IMR-90 (cell line): Measurements from ENCODE around the gene LCTL. TPM values are rescaled to one million over a fixed set of nuclear protein-coding genes. Genes with fewer than 3 reads are reported as not detected.

Experiments
- ATAC-seq: fragments of 200-7000 bp; cut with Tn5 transposase; 2 replicates; pipeline ENCODE4 v1.9.1; 2020; ENCODE audit warnings: low read depth, mild to moderate bottlenecking, moderate library complexity
- BruUV-seq: library from RNA; stranded (reverse); fragments of 400-500 nt; replicated peaks from 2 replicates; lab custom pipeline; 2021; lab: Mats Ljungman, UMichigan
- CTCF ChIA-PET: fragments of 300-600 bp; formaldehyde crosslinking; extraction: SDS; loops from one replicate; lab custom pipeline; 2021; ENCODE audit warnings: antibody characterized with exemption; lab: Yijun Ruan, JAX
- POLR2A ChIA-PET: fragments of 300-600 bp; sonication (Branson Sonifier 250); formaldehyde crosslinking; loops from one replicate; lab custom pipeline; 2022; ENCODE audit warnings: antibody characterized with exemption; ENCODE audit not compliant: unreplicated experiment; lab: Charles Lee
- DNase-seq: peaks from one replicate; pipeline ENCODE4 v3.0.0; 2013
- H2AFZ ChIP-seq: replicated peaks from 2 replicates; pipeline ENCODE3; 2013; ENCODE audit warnings: low read length, mild to moderate bottlenecking; ENCODE audit not compliant: poor library complexity
- H2AK5ac ChIP-seq: 2 replicates; pipeline ENCODE4 v1.6.1; 2013; ENCODE audit warnings: low read depth, low read length, inconsistent platforms
- H2AK9ac ChIP-seq: replicated peaks from 2 replicates; pipeline ENCODE3; 2013; ENCODE audit warnings: mild to moderate bottlenecking, low read depth, low read length, moderate library complexity; ENCODE audit not compliant: poor library complexity
- H2BK120ac ChIP-seq: 2 replicates; pipeline ENCODE4 v1.6.1; 2013; ENCODE audit warnings: low read depth, low read length, inconsistent platforms
- H2BK15ac ChIP-seq: 3 replicates; pipeline ENCODE4 v1.6.1; 2013; ENCODE audit warnings: low read depth, low read length, inconsistent platforms
- H2BK20ac ChIP-seq: 2 replicates; pipeline ENCODE4 v1.6.1; 2013; ENCODE audit warnings: low read depth, mild to moderate bottlenecking, inconsistent platforms, low read length, moderate library complexity
- H2BK5ac ChIP-seq: 2 replicates; pipeline ENCODE4 v1.6.1; 2013; ENCODE audit warnings: mild to moderate bottlenecking, low read depth, low read length, inconsistent platforms; ENCODE audit not compliant: poor library complexity, severe bottlenecking
- H3K14ac ChIP-seq: replicated peaks from 2 replicates; pipeline ENCODE4 v1.6.1; 2013; ENCODE audit warnings: low read depth, low read length, inconsistent platforms
- H3K18ac ChIP-seq: 2 replicates; pipeline ENCODE4 v1.6.1; 2013; ENCODE audit warnings: low read depth, low read length, control low read depth
- H3K23ac ChIP-seq: 2 replicates; pipeline ENCODE4 v1.6.1; 2013; ENCODE audit warnings: low read depth, low read length, inconsistent platforms
- H3K27ac ChIP-seq: 2 replicates; pipeline ENCODE4 v1.5.1; 2013; ENCODE audit warnings: mild to moderate bottlenecking, control low read depth, low read length; ENCODE audit not compliant: insufficient read depth
- H3K27me3 ChIP-seq: 2 replicates; pipeline ENCODE4 v1.6.1; 2013; ENCODE audit warnings: low read length; ENCODE audit not compliant: control insufficient read depth, insufficient read depth
- H3K36me3 ChIP-seq: 2 replicates; pipeline ENCODE4 v1.6.1; 2013; ENCODE audit warnings: low read length, mixed read lengths; ENCODE audit not compliant: control insufficient read depth, insufficient read depth
- H3K4ac ChIP-seq: 2 replicates; pipeline ENCODE4 v1.6.1; 2013; ENCODE audit warnings: low read depth, low read length, inconsistent platforms
- H3K4me1 ChIP-seq: 2 replicates; pipeline ENCODE4 v1.6.1; 2013; ENCODE audit warnings: low read length, mixed read lengths; ENCODE audit not compliant: control insufficient read depth, insufficient read depth
- H3K4me2 ChIP-seq: 2 replicates; pipeline ENCODE4 v1.6.1; 2013; ENCODE audit warnings: low read depth, mild to moderate bottlenecking, control low read depth, low read length, moderate library complexity
- H3K4me3 ChIP-seq: 2 replicates; pipeline ENCODE4 v1.5.1; 2013; ENCODE audit warnings: low read depth, mild to moderate bottlenecking, control low read depth, low read length, moderate library complexity; ENCODE audit not compliant: insufficient read depth
- H3K56ac ChIP-seq: 2 replicates; pipeline ENCODE4 v1.6.1; 2013; ENCODE audit warnings: low read length, inconsistent platforms; ENCODE audit not compliant: insufficient read depth; ENCODE audit errors: extremely low read depth
- H3K79me1 ChIP-seq, 2 experiments: 2 replicates each; pipeline ENCODE4 v1.6.1; 2013; ENCODE audit warnings: low read length in 2 of 2, inconsistent platforms in 1 of 2, low read depth in 1 of 2
- H3K9ac ChIP-seq: 2 replicates; pipeline ENCODE4 v1.6.1; 2013; ENCODE audit warnings: low read depth, low read length, control low read depth
- H3K9me1 ChIP-seq: 2 replicates; pipeline ENCODE4 v1.6.1; 2013; ENCODE audit warnings: low read length, inconsistent platforms; ENCODE audit not compliant: insufficient read depth
- H3K9me3 ChIP-seq: 2 replicates; pipeline ENCODE4 v1.6.1; 2013; ENCODE audit warnings: low read length; ENCODE audit not compliant: control insufficient read depth, insufficient read depth
- H4K20me1 ChIP-seq: 2 replicates; pipeline ENCODE4 v1.6.1; 2013; ENCODE audit warnings: low read length, inconsistent platforms; ENCODE audit not compliant: insufficient read depth
- H4K5ac ChIP-seq: 2 replicates; pipeline ENCODE4 v1.6.1; 2013; ENCODE audit warnings: mild to moderate bottlenecking, low read depth, low read length, control low read depth
- H4K8ac ChIP-seq, 2 experiments: 2 replicates each; pipeline ENCODE4 v1.6.1; 2013; ENCODE audit warnings: low read depth in 2 of 2, low read length in 2 of 2, control low read depth in 1 of 2, inconsistent platforms in 1 of 2
- H4K91ac ChIP-seq: 2 replicates; pipeline ENCODE4 v1.6.1; 2013; ENCODE audit warnings: low read depth, low read length, inconsistent platforms; ENCODE audit not compliant: insufficient read depth
- BHLHE40 ChIP-seq: fragments of 150-350 bp; IDR thresholded peaks from 2 replicates; pipeline ENCODE4 v1.6.1; 2016; ENCODE audit warnings: mild to moderate bottlenecking, low read depth, low read length
- CEBPB ChIP-seq: IDR thresholded peaks from 2 replicates; pipeline ENCODE4 v1.6.1; 2012; ENCODE audit warnings: low read depth, low read length, improper control_type of control experiment
- CHD1 ChIP-seq: IDR thresholded peaks from 2 replicates; pipeline ENCODE4 v1.6.1; 2012; ENCODE audit warnings: low read depth, low read length, improper control_type of control experiment
- FOS ChIP-seq: fragments of 150-350 bp; IDR thresholded peaks from 2 replicates; pipeline ENCODE4 v1.6.1; 2016; ENCODE audit warnings: low read depth, low read length
- MAFK ChIP-seq: IDR thresholded peaks from 2 replicates; pipeline ENCODE4 v1.6.1; 2012; ENCODE audit warnings: low read depth, low read length, improper control_type of control experiment
- MAZ ChIP-seq: IDR thresholded peaks from 2 replicates; pipeline ENCODE4 v1.6.1; 2012; ENCODE audit warnings: low read depth, mild to moderate bottlenecking, low read length, improper control_type of control experiment, moderate library complexity, borderline replicate concordance
- MXI1 ChIP-seq: IDR thresholded peaks from 2 replicates; pipeline ENCODE4 v1.6.1; 2012; ENCODE audit warnings: low read depth, mild to moderate bottlenecking, low read length, moderate library complexity, borderline replicate concordance
- NFE2L2 ChIP-seq: fragments of 150-350 bp; IDR thresholded peaks from 2 replicates; pipeline ENCODE4 v1.6.1; 2016; ENCODE audit warnings: low read depth, mild to moderate bottlenecking, low read length
- POLR2A ChIP-seq: IDR thresholded peaks from 2 replicates; pipeline ENCODE4 v1.6.1; 2012; ENCODE audit warnings: mild to moderate bottlenecking, low read depth, low read length
- RAD21 ChIP-seq: IDR thresholded peaks from 2 replicates; pipeline ENCODE4 v1.6.1; 2012; ENCODE audit warnings: low read length, improper control_type of control experiment
- RCOR1 ChIP-seq: IDR thresholded peaks from 2 replicates; pipeline ENCODE4 v1.6.1; 2012; ENCODE audit warnings: mild to moderate bottlenecking, low read length, improper control_type of control experiment; ENCODE audit not compliant: insufficient replicate concordance
- RFX5 ChIP-seq: IDR thresholded peaks from 2 replicates; pipeline ENCODE4 v1.8.0; 2012; ENCODE audit warnings: low read depth, mild to moderate bottlenecking, low read length, moderate library complexity
- SMC3 ChIP-seq: fragments of 150-350 bp; IDR thresholded peaks from 2 replicates; pipeline ENCODE4 v1.6.1; 2016; ENCODE audit warnings: low read depth, mild to moderate bottlenecking, antibody characterized with exemption, low read length, moderate library complexity
- WGBS, 2 experiments: methylation state at CpG; one replicate each; pipeline versions ENCODE4 v1.1.5 to v1.1.7; 2013; ENCODE audit warnings: missing lambda C conversion rate in 2 of 2; ENCODE audit not compliant: insufficient read length in 1 of 2; ENCODE audit errors: extremely low coverage in 2 of 2; 5-methylcytosine and 5-hydroxymethylcytosine counted together
- dilution Hi-C: fragments of 300-500 bp; cut with HindIII; formaldehyde crosslinking; loops from one replicate; pipeline ENCODE4 v1.14.3; 2018; ENCODE audit warnings: low sequenced_read_pairs; ENCODE audit not compliant: unreplicated experiment
- in situ Hi-C: fragments of 300-500 bp; cut with MboI; formaldehyde crosslinking; loops from 3 replicates; pipeline ENCODE4 v1.14.3; 2019; ENCODE audit warnings: low sequenced_read_pairs, inconsistent platforms, mixed read lengths
- intact Hi-C: fragments of 100-400 bp; cut with micrococcal nuclease; formaldehyde crosslinking; loops from 2 replicates; pipeline ENCODE4 v1.10.0; 2022
- polyA plus RNA-seq, 3 experiments: library from polyadenylated mRNA; depleted of rRNA; stranded (reverse); fragments of >200 nt; gene quantifications; 2 replicates each; pipeline ENCODE4 v1.2.3, GENCODE V29; 2012; ENCODE audit warnings: low replicate concordance in 1 of 3
- total RNA-seq: library from RNA; depleted of rRNA; stranded (reverse); fragments of >200 nt; gene quantifications from 2 replicates; pipeline ENCODE4 v1.2.3, GENCODE V29; 2012
- TF ChIP-seq, protein P1 (sequence below): fragments of 150-350 bp; IDR thresholded peaks from 2 replicates; pipeline ENCODE4 v1.6.1; 2016; ENCODE audit warnings: low read depth, mild to moderate bottlenecking, low read length, moderate library complexity, borderline replicate concordance
- TF ChIP-seq, protein P2 (sequence below): conservative IDR thresholded peaks from 2 replicates; pipeline ENCODE4 v1.5.1; 2012; ENCODE audit warnings: mild to moderate bottlenecking, low read depth, low read length, improper control_type of control experiment
- TF ChIP-seq, protein P3 (sequence below): fragments of 150-350 bp; IDR thresholded peaks from 2 replicates; pipeline ENCODE4 v1.6.1; 2017; ENCODE audit warnings: mild to moderate bottlenecking, antibody characterized with exemption, low read length, low read depth

LCTL gene
- total and polyA plus RNA-seq, 2 of the 4 experiments (the other 2 are of a cell fraction) = 10.3 to 10.4 TPM

DNA sequence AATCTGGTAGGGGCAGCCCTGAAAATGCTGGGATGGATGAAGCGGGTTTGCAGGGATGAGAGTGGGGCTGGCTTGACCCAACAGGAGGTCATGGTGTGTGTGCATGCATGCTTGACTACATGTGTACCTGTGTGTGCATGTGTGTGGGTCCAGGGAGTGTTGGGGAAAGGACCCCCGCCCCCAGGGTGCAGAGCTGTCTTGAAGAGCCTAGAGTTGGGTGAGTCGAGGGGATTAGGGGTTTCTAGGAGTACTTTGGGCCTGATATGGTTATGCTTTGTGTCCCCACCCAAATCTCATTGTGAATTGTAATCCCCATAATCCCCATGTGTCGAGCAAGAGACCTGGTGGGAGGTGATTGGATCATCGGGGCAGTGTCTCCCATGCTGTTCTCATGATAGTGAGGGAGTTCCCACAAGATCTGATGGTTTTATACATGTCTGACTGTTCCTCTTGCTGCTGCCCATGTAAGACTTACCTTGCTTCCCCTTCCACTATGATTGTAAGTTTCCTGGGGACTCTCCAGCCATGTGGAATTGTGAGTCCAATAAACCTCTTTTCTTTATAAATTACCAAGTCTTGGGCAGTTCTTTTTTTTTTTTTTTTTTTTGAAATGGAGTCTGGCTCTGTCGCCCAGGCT, 5.2 kb upstream of the LCTL start:
- H3K18ac ChIP-seq = no peak overlapping the region
- ChIA-PET CTCF (no interaction called here), POLR2A (no interaction called here)
- H3K4me2 ChIP-seq = no peak overlapping the region
- BruUV-seq = no TSS peak
- no peak overlapping the region for H4K91ac ChIP-seq
- in situ Hi-C loops = no loop called here
- H3K4me1 ChIP-seq = peaks cover 16% of the 10 kb centered on the region
- no peak for TF ChIP-seq MAFK
- no peak for TF ChIP-seq RAD21
- TF ChIP-seq, protein P1, sequence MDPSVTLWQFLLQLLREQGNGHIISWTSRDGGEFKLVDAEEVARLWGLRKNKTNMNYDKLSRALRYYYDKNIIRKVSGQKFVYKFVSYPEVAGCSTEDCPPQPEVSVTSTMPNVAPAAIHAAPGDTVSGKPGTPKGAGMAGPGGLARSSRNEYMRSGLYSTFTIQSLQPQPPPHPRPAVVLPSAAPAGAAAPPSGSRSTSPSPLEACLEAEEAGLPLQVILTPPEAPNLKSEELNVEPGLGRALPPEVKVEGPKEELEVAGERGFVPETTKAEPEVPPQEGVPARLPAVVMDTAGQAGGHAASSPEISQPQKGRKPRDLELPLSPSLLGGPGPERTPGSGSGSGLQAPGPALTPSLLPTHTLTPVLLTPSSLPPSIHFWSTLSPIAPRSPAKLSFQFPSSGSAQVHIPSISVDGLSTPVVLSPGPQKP = no peak
- TF ChIP-seq SMC3 = no peak
- no peak for TF ChIP-seq POLR2A
- TF ChIP-seq BHLHE40 = no peak
- no peak for TF ChIP-seq RCOR1
- TF ChIP-seq RFX5 = no peak
- no peak for TF ChIP-seq CHD1
- TF ChIP-seq, protein P2, sequence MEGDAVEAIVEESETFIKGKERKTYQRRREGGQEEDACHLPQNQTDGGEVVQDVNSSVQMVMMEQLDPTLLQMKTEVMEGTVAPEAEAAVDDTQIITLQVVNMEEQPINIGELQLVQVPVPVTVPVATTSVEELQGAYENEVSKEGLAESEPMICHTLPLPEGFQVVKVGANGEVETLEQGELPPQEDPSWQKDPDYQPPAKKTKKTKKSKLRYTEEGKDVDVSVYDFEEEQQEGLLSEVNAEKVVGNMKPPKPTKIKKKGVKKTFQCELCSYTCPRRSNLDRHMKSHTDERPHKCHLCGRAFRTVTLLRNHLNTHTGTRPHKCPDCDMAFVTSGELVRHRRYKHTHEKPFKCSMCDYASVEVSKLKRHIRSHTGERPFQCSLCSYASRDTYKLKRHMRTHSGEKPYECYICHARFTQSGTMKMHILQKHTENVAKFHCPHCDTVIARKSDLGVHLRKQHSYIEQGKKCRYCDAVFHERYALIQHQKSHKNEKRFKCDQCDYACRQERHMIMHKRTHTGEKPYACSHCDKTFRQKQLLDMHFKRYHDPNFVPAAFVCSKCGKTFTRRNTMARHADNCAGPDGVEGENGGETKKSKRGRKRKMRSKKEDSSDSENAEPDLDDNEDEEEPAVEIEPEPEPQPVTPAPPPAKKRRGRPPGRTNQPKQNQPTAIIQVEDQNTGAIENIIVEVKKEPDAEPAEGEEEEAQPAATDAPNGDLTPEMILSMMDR = no peak
- no peak for TF ChIP-seq MAZ
- TF ChIP-seq NFE2L2 = no peak
- TF ChIP-seq, protein P3, sequence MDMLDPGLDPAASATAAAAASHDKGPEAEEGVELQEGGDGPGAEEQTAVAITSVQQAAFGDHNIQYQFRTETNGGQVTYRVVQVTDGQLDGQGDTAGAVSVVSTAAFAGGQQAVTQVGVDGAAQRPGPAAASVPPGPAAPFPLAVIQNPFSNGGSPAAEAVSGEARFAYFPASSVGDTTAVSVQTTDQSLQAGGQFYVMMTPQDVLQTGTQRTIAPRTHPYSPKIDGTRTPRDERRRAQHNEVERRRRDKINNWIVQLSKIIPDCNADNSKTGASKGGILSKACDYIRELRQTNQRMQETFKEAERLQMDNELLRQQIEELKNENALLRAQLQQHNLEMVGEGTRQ = no peak
- TF ChIP-seq FOS = no peak
- TF ChIP-seq CEBPB = no peak
- TF ChIP-seq MXI1 = no peak
- H2BK15ac ChIP-seq = no peak overlapping the region
- H3K56ac ChIP-seq = no peak overlapping the region
- H3K9ac ChIP-seq = no peak overlapping the region
- no peak overlapping the region for H2BK120ac ChIP-seq
- DNase-seq (no peak), ATAC-seq (no peak)
- H2AFZ ChIP-seq = no peak overlapping the region
- H3K4me3 ChIP-seq = no peak overlapping the region
- no peak overlapping the region for H3K4ac ChIP-seq
- no peak overlapping the region for H4K5ac ChIP-seq
- peaks cover 12% of the 10 kb centered on the region for H3K9me1 ChIP-seq
- H3K27me3 ChIP-seq = no peaks in the 10 kb centered on the region
- no peak overlapping the region for H2BK5ac ChIP-seq
- no peak overlapping the region for H3K27ac ChIP-seq
- 100% methylated on average over 1 of the region's 6 CpGs; no CpG with 5 or more reads in 1 of the 2 experiments for WGBS, 2 experiments
- no peak overlapping the region for H2AK5ac ChIP-seq
- intact Hi-C loops = no loop called here
- dilution Hi-C loops = no loop called here
- H3K23ac ChIP-seq = no peak overlapping the region
- no peak overlapping the region for H3K14ac ChIP-seq
- no peaks in the 10 kb centered on the region for H3K9me3 ChIP-seq
- no peaks in the 10 kb centered on the region; a peak in 1 of 4 replicates for H3K79me1 ChIP-seq
- no peaks in the 10 kb centered on the region for H3K36me3 ChIP-seq
- H4K20me1 ChIP-seq = no peaks in the 10 kb centered on the region; the same call in 1 of the 2 replicates
- no peak overlapping the region for H2BK20ac ChIP-seq
- H4K8ac ChIP-seq = no peak overlapping the region
- H2AK9ac ChIP-seq = no peak overlapping the region
